Stimulated activated naive CD8-positive, alpha-beta T cell treated with anti-CD3 and anti-CD28 coated beads, Interleukin-15, Interleukin-2, amounts not matched to agents 100 U/mL and 50 U/mL, for 24 hours (primary cell): Measurements from ENCODE around the gene MDM2.
"Not testable (repeated sequence)": the region's sequence is repeated elsewhere in the genome, so short reads cannot be mapped to it uniquely, and the experiment has no call there.

Experiments
- ATAC-seq: fragments of 150-1000 bp; cut with Tn5 transposase; one replicate; pipeline ENCODE4 v1.10.0; 2021
- DNase-seq: peaks from one replicate; pipeline ENCODE4 v3.0.0; 2021

MDM2 gene

GRCh38 chr12:68785823-68786222 lies 22.2 kb upstream of the MDM2 start:
- ATAC-seq: no peak
- no peak for DNase-seq

DNA sequence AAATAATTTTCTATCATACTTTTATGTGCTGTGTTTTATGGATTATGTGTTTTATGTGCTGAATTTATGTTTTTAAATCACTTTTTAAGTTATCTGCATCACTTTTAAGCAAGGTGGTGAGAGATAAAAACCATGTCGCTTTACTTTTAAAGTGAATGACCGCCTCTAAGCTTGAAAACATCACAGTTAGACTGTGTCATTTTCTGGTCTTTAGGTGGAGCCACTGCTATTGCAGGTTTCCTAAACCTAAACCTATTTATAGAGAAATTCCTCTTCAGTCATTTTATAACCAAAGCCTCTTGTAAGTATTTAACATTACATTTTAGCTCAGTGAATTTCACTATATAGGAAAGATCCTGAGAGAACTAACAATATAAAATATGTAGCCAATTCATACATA lies 21.0 kb upstream of the MDM2 start:
- no peak for DNase-seq

GRCh38 chr12:68788554-68789143 lies 19.3 kb upstream of the MDM2 start:
- ATAC-seq (no peak), DNase-seq (no peak)

More for the DNA sequence above, 21.0 kb upstream of the MDM2 start:
- no peak for ATAC-seq

- no peak for ATAC-seq
- no peak for DNase-seq
Observed at GRCh38 chr12:68789144-68789878, 18.7 kb upstream of the MDM2 start.

DNA sequence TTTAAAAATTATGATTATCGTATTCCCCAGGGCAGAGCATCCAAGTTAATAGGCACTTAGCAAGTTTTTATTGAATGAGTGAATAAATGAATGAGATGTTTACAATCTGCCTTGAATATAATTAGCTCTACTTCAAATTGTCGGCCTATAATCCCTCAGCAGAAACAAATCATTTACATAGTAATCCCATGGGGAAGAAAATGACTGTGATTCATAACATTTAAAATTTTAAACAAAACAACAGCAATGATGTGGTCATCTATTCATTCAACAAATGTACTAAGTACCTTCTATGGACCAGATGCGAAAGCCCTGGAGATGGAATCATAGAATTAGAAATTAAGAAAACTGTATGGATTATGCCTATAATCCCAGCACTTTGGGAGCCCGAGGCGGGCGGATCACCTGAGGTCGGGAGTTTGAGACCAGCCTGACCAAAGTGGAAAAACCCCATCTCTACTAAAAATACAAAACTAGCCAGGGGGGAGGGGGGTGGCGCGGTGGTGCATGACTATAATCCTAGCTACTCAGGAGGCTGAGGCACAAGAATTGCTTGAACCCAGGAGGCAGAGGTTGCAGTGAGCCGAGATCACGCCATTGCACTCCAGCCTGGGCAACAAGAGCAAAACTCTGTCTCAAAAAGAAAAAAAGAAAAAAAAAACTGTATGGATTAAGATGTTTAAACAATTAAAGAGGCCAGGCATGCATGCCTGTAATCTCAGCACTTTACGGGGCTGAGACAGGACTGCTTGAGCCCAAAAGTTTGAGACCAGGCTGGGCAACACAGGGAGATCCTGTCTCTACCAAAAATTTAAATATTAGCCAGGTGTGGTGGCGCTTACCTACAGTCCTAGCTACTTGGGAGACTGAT lies 17.7 kb upstream of the MDM2 start:
- ATAC-seq (no peak), DNase-seq (no peak)

DNA sequence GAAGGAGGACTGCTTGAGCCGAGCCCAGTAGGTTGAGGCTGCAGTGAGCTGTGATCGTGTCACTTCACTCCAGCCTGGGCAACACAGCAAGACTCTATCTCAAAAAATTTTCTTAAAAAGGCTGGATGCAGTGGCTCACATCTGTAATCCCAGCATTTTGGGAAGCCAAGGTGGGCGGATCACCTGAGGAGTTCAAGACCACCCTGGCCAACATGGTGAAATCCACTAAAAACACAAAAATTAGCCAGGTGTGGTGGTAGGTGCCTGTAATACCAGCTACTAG lies 17.1 kb upstream of the MDM2 start:
- no peak for DNase-seq
- no peak for ATAC-seq

GRCh38 chr12:68791897-68792481 lies 16.0 kb upstream of the MDM2 start:
- ATAC-seq: no peak

DNA sequence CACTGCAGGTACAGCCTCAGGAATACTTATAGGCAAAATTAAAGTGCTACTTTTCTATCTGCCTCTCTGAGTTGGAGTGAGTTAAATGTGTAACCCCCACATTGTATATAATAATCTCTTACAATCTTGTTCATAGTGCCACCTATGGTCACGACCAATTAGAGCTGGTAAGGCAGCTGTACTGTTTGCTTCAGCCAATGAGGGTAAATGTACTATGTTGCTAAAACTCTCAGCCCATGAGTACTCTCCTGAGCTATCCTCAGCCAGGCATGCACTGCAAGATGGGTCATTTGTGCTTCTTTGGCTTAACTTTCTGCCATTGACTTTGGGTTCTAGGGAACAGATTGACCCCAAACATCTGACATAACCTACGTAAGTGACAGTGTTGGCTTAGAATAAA lies 15.0 kb upstream of the MDM2 start:
- DNase-seq (no peak), ATAC-seq (peak; percentile 80)

More at GRCh38 chr12:68791897-68792481, 16.0 kb upstream of the MDM2 start:
- no peak for DNase-seq

- ATAC-seq (no peak), DNase-seq (no peak)
Observed at GRCh38 chr12:68793436-68793835, 14.5 kb upstream of the MDM2 start.

DNA sequence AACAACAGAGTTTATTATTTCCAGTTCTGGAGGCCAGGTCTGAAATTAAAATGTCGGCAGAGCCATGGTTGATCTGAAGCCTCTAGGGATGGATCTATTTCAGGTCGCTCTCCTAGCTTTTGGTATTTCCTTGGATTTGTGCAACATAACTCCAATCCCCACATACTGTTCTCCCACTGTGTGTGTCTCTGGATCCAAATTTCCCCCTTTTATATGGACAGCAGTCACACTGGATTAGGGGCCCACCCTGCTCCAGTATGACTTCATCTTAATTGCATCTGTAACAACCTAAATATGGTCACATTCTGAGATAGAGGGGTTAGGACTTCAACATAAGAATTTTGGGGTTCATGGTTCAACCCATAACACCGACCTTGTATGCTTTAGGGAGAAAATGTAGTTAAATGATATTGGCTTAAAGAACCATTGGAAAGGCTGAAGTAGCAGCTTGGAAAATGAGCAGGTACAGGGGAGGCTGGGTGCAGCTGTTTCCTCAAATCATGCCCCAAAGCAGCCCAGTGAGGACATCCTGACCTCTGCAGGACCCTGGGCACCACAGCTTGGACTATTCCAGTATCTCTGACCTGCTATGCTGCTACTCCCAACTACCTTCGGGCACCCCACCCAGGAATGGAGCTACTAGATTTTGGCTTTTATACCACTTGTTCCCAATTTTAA lies 13.9 kb upstream of the MDM2 start:
- ATAC-seq (no peak), DNase-seq (no peak)

- DNase-seq (no peak), ATAC-seq (no peak)
Observed at GRCh38 chr12:68794653-68795251, 13.2 kb upstream of the MDM2 start.

DNA sequence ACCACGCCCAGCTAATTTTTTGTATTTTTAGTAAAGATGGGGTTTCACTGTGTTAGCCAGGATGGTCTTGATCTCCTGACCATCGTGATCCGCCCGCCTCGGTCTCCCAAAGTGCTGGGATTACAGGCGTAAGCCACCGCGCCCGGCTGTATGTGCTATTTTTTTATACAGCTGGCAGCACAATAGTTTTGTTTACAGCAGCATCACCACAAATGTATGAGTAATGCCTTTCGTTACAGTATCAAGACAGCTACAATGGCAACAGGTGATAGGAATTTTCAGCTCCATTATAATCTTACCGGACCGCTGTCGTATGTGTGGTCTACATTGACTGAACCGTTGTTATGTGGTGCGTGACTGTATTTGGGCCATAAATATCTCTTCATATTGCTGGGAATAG lies 11.6 kb upstream of the MDM2 start:
- no peak for DNase-seq
- no peak for ATAC-seq

- DNase-seq: no peak
- no peak for ATAC-seq
Observed at GRCh38 chr12:68798882-68799234, 9.1 kb upstream of the MDM2 start.

DNA sequence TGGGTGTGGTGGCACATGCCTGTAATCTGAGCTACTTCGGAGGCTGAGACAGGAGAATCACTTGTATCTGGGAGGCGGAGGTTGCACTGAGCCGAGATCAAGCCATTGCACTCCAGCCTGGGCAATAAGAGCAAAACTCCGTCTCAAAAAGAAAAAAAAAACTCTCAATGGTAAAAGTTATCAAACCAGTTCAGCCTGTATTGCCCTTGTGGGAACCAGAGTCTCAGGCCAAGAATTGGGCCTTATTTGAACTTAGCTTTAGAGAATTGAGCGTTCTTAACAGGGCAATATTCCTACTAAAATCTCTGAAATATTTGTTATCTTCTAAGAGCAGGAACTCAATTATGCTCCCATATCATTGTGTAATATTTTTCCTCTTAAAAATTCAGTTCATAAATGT lies 7.7 kb upstream of the MDM2 start:
- DNase-seq (no peak), ATAC-seq (no peak)

- not testable (repeated sequence) for DNase-seq
Observed at GRCh38 chr12:68801124-68801523, 6.9 kb upstream of the MDM2 start.

GRCh38 chr12:68802372-68802745 lies 5.6 kb upstream of the MDM2 start:
- not testable (repeated sequence) for ATAC-seq, DNase-seq

More at GRCh38 chr12:68801124-68801523, 6.9 kb upstream of the MDM2 start:
- not testable (repeated sequence) for ATAC-seq

DNA sequence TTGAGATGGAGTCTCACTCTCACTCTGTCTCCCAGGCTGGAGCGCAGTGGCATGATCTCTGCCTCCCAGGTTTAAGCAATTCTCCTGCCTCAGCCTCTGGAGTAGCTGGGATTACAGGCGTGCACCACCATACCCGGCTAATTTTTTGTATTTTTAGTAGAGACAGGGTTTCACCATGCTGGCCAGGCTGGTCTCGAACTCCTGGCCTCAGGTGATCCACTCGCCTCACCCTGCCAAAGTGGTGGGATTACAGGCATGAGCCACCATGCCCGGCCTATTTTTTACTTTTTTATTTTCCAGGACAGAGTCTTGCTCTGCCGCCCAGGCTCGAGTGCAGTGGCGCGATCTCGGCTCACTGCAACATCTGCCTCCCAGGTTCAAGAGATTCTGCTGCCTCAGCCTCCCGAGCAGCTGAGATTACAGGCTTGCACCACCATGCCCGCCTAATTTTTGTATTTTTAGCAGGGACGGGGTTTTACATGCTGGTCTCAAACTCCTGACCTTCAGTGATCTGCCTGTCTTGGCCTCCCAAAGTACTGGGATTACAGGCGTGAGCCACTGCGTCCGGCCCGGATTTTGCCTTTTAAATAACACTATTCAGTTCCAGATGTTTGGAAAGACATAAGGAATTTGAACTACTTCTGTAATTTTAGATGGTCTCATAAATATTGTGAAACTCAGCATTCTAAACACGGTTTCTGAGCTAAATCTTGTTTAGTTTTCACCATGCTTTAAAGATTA lies 4.9 kb upstream of the MDM2 start:
- ATAC-seq: not testable (repeated sequence)

GRCh38 chr12:68803948-68804656 lies 3.9 kb upstream of the MDM2 start:
- ATAC-seq (no peak), DNase-seq (no peak)

More for the DNA sequence above, 4.9 kb upstream of the MDM2 start:
- not testable (repeated sequence) for DNase-seq

DNA sequence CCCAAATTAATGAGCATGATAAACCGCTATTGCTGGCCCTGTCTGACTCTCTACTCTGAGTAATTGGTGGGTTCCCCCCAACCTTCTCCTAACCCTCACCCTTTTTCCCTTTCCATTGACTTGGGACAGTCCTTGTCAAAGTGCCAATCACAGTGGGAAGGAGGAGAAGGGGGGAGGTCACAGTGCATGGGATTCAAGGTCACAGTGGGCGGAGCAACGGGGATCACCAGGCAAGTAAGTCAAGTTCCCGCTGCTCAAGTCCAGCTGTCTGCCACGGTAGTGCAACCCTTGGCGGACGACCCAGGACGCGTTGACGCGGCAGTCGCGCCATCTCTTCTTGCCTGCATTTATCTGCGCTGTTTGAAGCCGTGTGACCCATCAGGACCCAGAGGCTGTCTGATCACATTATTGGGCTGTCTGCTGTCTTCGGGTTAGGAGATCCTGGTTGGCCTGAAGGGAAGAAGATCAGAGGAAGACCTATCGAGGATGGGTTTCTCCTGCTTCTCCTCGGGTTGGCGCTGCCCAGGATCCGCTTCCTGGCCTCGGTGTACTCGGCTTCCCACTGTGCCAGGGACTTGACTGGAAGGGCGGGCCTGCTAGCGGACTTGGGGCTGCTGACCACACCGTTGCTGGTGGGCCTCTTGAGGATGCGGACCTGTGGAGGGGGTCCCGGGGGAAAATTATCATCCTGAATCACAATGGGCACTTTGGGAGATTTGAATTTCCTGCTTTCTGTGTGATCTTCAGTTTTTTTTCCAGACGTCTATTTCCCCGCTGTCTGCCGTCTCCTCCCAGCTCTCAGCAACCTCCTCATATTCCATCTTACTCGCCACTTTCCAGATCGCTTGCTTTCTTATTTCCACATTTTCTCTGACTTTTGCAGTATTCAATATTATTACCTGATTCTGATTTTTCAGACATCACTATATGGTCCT lies 3.1 kb upstream of the MDM2 start:
- ATAC-seq: no peak
- DNase-seq: no peak
